Calu3 (cell line): ENCODE measurements around the gene CD2AP. TPM values are rescaled to one million over a fixed set of nuclear protein-coding genes. Genes with fewer than 3 reads are reported as not detected.

Experiments used
- BruUV-seq: library from RNA; stranded (reverse); fragments of 400-500 nt; replicated peaks from 2 replicates; lab custom pipeline; 2021; lab: Mats Ljungman, UMichigan
- CTCF ChIA-PET: fragments of 300-600 bp; sonication (Branson Sonifier 250); formaldehyde crosslinking; loops from one replicate; lab custom pipeline; 2022; ENCODE audit warnings: antibody characterized with exemption; lab: Charles Lee
- DNase-seq: peaks from one replicate; pipeline ENCODE4 v3.0.0; 2022
- H3K27ac Mint-ChIP-seq: one replicate; pipeline ENCODE4 v1.8.0; 2022; ENCODE audit warnings: mixed read lengths; ENCODE audit not compliant: unreplicated experiment
- H3K27me3 Mint-ChIP-seq: one replicate; pipeline ENCODE4 v1.8.0; 2022; ENCODE audit warnings: mixed read lengths; ENCODE audit not compliant: unreplicated experiment
- H3K36me3 Mint-ChIP-seq: one replicate; pipeline ENCODE4 v1.8.0; 2022; ENCODE audit warnings: mild to moderate bottlenecking, moderate library complexity, mixed read lengths; ENCODE audit not compliant: insufficient read depth, unreplicated experiment
- H3K4me1 Mint-ChIP-seq: one replicate; pipeline ENCODE4 v1.8.0; 2022; ENCODE audit warnings: mild to moderate bottlenecking, low read depth, mixed read lengths; ENCODE audit not compliant: unreplicated experiment
- H3K4me3 Mint-ChIP-seq: one replicate; pipeline ENCODE4 v1.8.0; 2022; ENCODE audit warnings: mild to moderate bottlenecking, low read depth, moderate library complexity, mixed read lengths; ENCODE audit not compliant: unreplicated experiment
- H3K9me3 Mint-ChIP-seq: one replicate; pipeline ENCODE4 v1.8.0; 2022; ENCODE audit warnings: low read depth, mixed read lengths; ENCODE audit not compliant: unreplicated experiment
- CTCF ChIP-seq: fragments of 200-600 bp; IDR thresholded peaks from one replicate; pipeline ENCODE4 v1.8.0; 2022; ENCODE audit warnings: antibody characterized with exemption; ENCODE audit not compliant: unreplicated experiment
- intact Hi-C: fragments of 100-400 bp; cut with micrococcal nuclease; formaldehyde crosslinking; loops from one replicate; pipeline ENCODE4 v1.10.0; 2022; ENCODE audit not compliant: unreplicated experiment
- total RNA-seq: library from RNA; stranded (reverse); gene quantifications from 2 replicates; pipeline ENCODE4 v1.2.3, GENCODE V29; 2022

Gene CD2AP
- total RNA-seq, 1 experiment from 2014 or later = 105 TPM

- no TSS peak for BruUV-seq
- TF ChIP-seq CTCF = no peak
- Mint-ChIP-seq H3K27me3 (no peaks in the 10 kb centered on the region), H3K4me1 (peaks cover 24% of the 10 kb centered on the region), H3K27ac (peak overlapping the region; percentile 61), H3K9me3 (no peaks in the 10 kb centered on the region), H3K36me3 (no peaks in the 10 kb centered on the region), H3K4me3 (no peak overlapping the region)
- intact Hi-C loops = no loop called here
- CTCF ChIA-PET = no interaction called here
- no peak for DNase-seq
Observed at GRCh38 chr6:47672816-47673215, 195.2 kb downstream of the CD2AP start.

- peaks cover 16% of the 10 kb centered on the region for H3K4me1 Mint-ChIP-seq
- no peak overlapping the region for H3K27ac Mint-ChIP-seq
- H3K4me3 Mint-ChIP-seq = no peak overlapping the region
- no TSS peak for BruUV-seq
- intact Hi-C loops = no loop called here
- CTCF ChIA-PET = no interaction called here
- no peak for DNase-seq
- no peak for TF ChIP-seq CTCF
- H3K9me3 Mint-ChIP-seq = no peaks in the 10 kb centered on the region
- no peaks in the 10 kb centered on the region for H3K27me3 Mint-ChIP-seq
- no peaks in the 10 kb centered on the region for H3K36me3 Mint-ChIP-seq
Observed at GRCh38 chr6:47674673-47675072, 197.1 kb downstream of the CD2AP start.

Other genes with a start within 250 kb of the CD2AP start
- 255 and 282 TPM in 2 replicates for gene TNFRSF21, start 167.9 kb upstream of the CD2AP start, total RNA-seq
- 7.3 and 8.0 TPM in 2 replicates for gene ADGRF4, start 220.8 kb downstream of the CD2AP start, total RNA-seq